K562 (cell line): ENCODE data around the gene ZSWIM6. TPM values are rescaled to one million over a fixed set of nuclear protein-coding genes. Genes with fewer than 3 reads are reported as not detected.

ENCODE experiments used
- ATAC-seq: fragments of 200-7000 bp; cut with Tn5 transposase; 3 replicates; pipeline ENCODE4 v1.9.1; 2020; ENCODE audit warnings: moderate library complexity
- BruUV-seq: library from RNA; stranded (reverse); fragments of 400-500 nt; replicated peaks from 2 replicates; lab custom pipeline; 2021; lab: Mats Ljungman, UMichigan
- CTCF ChIA-PET: fragments of 300-600 bp; formaldehyde crosslinking; extraction: SDS; loops from one replicate; lab custom pipeline; 2021; ENCODE audit warnings: low intra/inter-chr PET ratio; lab: Yijun Ruan, JAX
- POLR2A ChIA-PET: fragments of 300-600, 350-650 bp; sonication (Branson Sonifier 250); formaldehyde crosslinking; extraction: SDS; loops from one replicate; lab custom pipeline; 2021; ENCODE audit warnings: antibody characterized with exemption, inconsistent platforms; lab: Yijun Ruan, JAX
- DNase-seq, 4 experiments: peaks; one replicate each; pipeline versions ENCODE4 v3.0.0 to v3.0.0-alpha.2; 2011 to 2018; ENCODE audit warnings: low spot score in 3 of 4, mixed read lengths in 3 of 4; ENCODE audit errors: extremely low read depth in 1 of 4
- FAIRE-seq: peaks from 2 replicates; lab custom pipeline; 2011; peaks lifted over from hg19 to GRCh38; lab: Jason Lieb, UNC
- H2AFZ ChIP-seq: 2 replicates; pipeline ENCODE4 v1.6.0; 2011; ENCODE audit warnings: low read depth, low read length, control low read depth, inconsistent platforms
- H3K27ac ChIP-seq: fragments of 200-600 bp; 3 replicates; pipeline ENCODE4 v1.8.0; 2011; ENCODE audit warnings: low read depth, mild to moderate bottlenecking, control low read depth, inconsistent platforms, low read length, moderate library complexity, mixed read lengths; ENCODE audit errors: extremely low read depth
- H3K27me3 ChIP-seq, 2 experiments: fragments of 300-600 bp in 1 of 2; 2 replicates in 1 of 2; 3 replicates in 1 of 2; pipeline versions ENCODE4 v1.6.0 to v1.8.0; 2011; ENCODE audit warnings: inconsistent platforms in 2 of 2, low read length in 2 of 2, mild to moderate bottlenecking in 1 of 2, mixed read lengths in 1 of 2, moderate library complexity in 1 of 2; ENCODE audit not compliant: control insufficient read depth in 2 of 2, insufficient read depth in 2 of 2
- H3K36me3 ChIP-seq: fragments of 300-600 bp; 3 replicates; pipeline ENCODE4 v1.8.0; 2011; ENCODE audit warnings: mild to moderate bottlenecking, low read length, inconsistent platforms; ENCODE audit not compliant: control insufficient read depth, insufficient read depth
- H3K4me1 ChIP-seq, 2 experiments: fragments of 200-600 bp in 1 of 2; replicated peaks in 1 of 2; 2 replicates in 1 of 2; 3 replicates in 1 of 2; pipeline versions ENCODE4 v1.5.1 to v1.8.0; 2011; ENCODE audit warnings: inconsistent platforms in 2 of 2, low read length in 2 of 2, mild to moderate bottlenecking in 1 of 2, mixed read lengths in 1 of 2, moderate library complexity in 1 of 2; ENCODE audit not compliant: control insufficient read depth in 2 of 2, insufficient read depth in 2 of 2
- H3K4me2 ChIP-seq: 2 replicates; pipeline ENCODE4 v1.6.1; 2011; ENCODE audit warnings: low read length, control low read depth, inconsistent platforms, mixed read lengths; ENCODE audit not compliant: insufficient read depth
- H3K4me3 ChIP-seq: fragments of 200-600 bp; sonication (generic), shearing (Covaris generic); 2 replicates; pipeline ENCODE4 v1.5.1; 2016; ENCODE audit warnings: control low read depth, inconsistent platforms
- H3K79me2 ChIP-seq: fragments of 200-600 bp; 3 replicates; pipeline ENCODE4 v1.8.0; 2011; ENCODE audit warnings: low read length, inconsistent platforms; ENCODE audit not compliant: control insufficient read depth, insufficient read depth
- H3K9ac ChIP-seq, 2 experiments: 2 replicates each; pipeline versions ENCODE4 v1.6.0 to v1.6.1; 2011; ENCODE audit warnings: low read depth in 2 of 2, low read length in 2 of 2, control low read depth in 1 of 2, inconsistent platforms in 1 of 2, mild to moderate bottlenecking in 1 of 2, mixed read lengths in 1 of 2; ENCODE audit not compliant: insufficient read depth in 1 of 2
- H3K9me1 ChIP-seq: one replicate; pipeline ENCODE4 v1.6.0; 2011; ENCODE audit warnings: inconsistent platforms, mild to moderate bottlenecking, low read length, moderate library complexity; ENCODE audit not compliant: control insufficient read depth, insufficient read depth
- H3K9me3 ChIP-seq: replicated peaks from 2 replicates; pipeline ENCODE4 v1.5.1; 2011; ENCODE audit warnings: low read depth, low read length, inconsistent platforms; ENCODE audit not compliant: control insufficient read depth, insufficient read depth
- H4K20me1 ChIP-seq: replicated peaks from 2 replicates; pipeline ENCODE4 v1.6.1; 2011; ENCODE audit warnings: low read length, inconsistent platforms, mixed read lengths; ENCODE audit not compliant: control insufficient read depth, insufficient read depth
- HMGN3 ChIP-seq: IDR thresholded peaks from 2 replicates; pipeline ENCODE4 v1.6.1; 2011; ENCODE audit warnings: borderline replicate concordance, low read depth, mild to moderate bottlenecking, mixed read lengths, low read length; ENCODE audit not compliant: insufficient read length; ENCODE audit errors: extremely low read depth
- KAT2B ChIP-seq: IDR thresholded peaks from one replicate; pipeline ENCODE4 v1.6.1; 2012; ENCODE audit warnings: low read depth, mild to moderate bottlenecking, control low read depth, inconsistent platforms, low read length, moderate library complexity
- LEF1 ChIP-seq: fragments of 450-650 bp; IDR thresholded peaks from 2 replicates; pipeline ENCODE4 v1.6.1; 2016; ENCODE audit warnings: mild to moderate bottlenecking
- MCM3 ChIP-seq: fragments of 450-650 bp; IDR thresholded peaks from 2 replicates; pipeline ENCODE4 v1.6.1; 2016
- PBX2 ChIP-seq, 2 experiments: IDR thresholded peaks in 1 of 2; conservative IDR thresholded peaks in 1 of 2; 2 replicates each; pipeline ENCODE4 v1.6.1; 2016; ENCODE audit warnings: low read depth in 2 of 2, mild to moderate bottlenecking in 1 of 2, missing compliant biosample characterization in 1 of 2, missing genetic modification characterization in 1 of 2, moderate library complexity in 1 of 2
- SMARCC2 ChIP-seq: fragments of 450-650 bp; IDR thresholded peaks from 2 replicates; pipeline ENCODE4 v1.6.1; 2017; ENCODE audit warnings: antibody characterized with exemption, moderate library complexity, mild to moderate bottlenecking, low read depth
- U2AF1 ChIP-seq: fragments of 200-400 bp; formaldehyde crosslinking; optimal IDR thresholded peaks from 2 replicates; pipeline ENCODE3; 2017; ENCODE audit warnings: mild to moderate bottlenecking, low read depth, low read length, moderate library complexity
- ZBTB9 ChIP-seq: fragments of 450-650 bp; formaldehyde crosslinking; IDR thresholded peaks from 2 replicates; pipeline ENCODE4 v1.4.0; 2020; ENCODE audit warnings: mild to moderate bottlenecking, moderate library complexity
- ZFP36 ChIP-seq: fragments of 150-350 bp; IDR thresholded peaks from 2 replicates; pipeline ENCODE4 v1.6.1; 2018; ENCODE audit warnings: low read length, low read depth; ENCODE audit not compliant: partially characterized antibody
- ZNF354B ChIP-seq: fragments of 250-450 bp; sonication (Bioruptor Pico); IDR thresholded peaks from 2 replicates; pipeline ENCODE4 v1.4.0; 2020
- WGBS: fragments of 100-300 bp; shearing (Covaris generic); methylation state at CpG from one replicate; pipeline ENCODE4 v1.1.6; 2016; ENCODE audit warnings: low coverage, mixed read lengths; ENCODE audit not compliant: insufficient coverage; ENCODE audit errors: missing lambda C conversion rate; 5-methylcytosine and 5-hydroxymethylcytosine counted together
- in situ Hi-C: fragments of 300-500 bp; cut with MboI; formaldehyde crosslinking; loops from 4 replicates; pipeline ENCODE4 v1.15.0; 2018; ENCODE audit warnings: inconsistent platforms, mixed read lengths
- intact Hi-C: fragments of 100-400 bp; cut with micrococcal nuclease; formaldehyde crosslinking; loops from 2 replicates; pipeline ENCODE4 v1.14.2; 2022
- polyA plus RNA-seq, 8 experiments: library from polyadenylated mRNA; depleted of rRNA in 4 of 8; stranded (reverse) in 5 of 8; unstranded in 3 of 8; fragments of >200 nt; fragmentation: Nextera tagmentation in 2 of 8; fragmentation: Illumina TruSeq in 1 of 8; extraction: Ambion mirVana in 2 of 8; extraction: Trizol in 1 of 8; gene quantifications; 2 replicates each; pipeline versions ENCODE4 v1.2.1 to v1.2.3, GENCODE V29; 2011 to 2014; ENCODE audit warnings: inconsistent platforms in 1 of 8, missing spikeins in 1 of 8
- total RNA-seq, 7 experiments: library from RNA; depleted of rRNA in 6 of 7; stranded (reverse); fragments of >200 nt in 6 of 7; fragmentation: Illumina TruSeq in 2 of 7; extraction: Trizol in 2 of 7; gene quantifications; 2 replicates each; pipeline versions ENCODE4 v1.2.1 to v1.2.3, GENCODE V29; 2011 to 2021; ENCODE audit warnings: low replicate concordance in 1 of 7

Gene ZSWIM6
- total and polyA plus RNA-seq, 9 of the 15 experiments (the other 6 are each of a cell fraction or from before 2014, with no cell fraction given) = 0.81 to 3.2 (median 2.0) TPM

- H3K4me3 ChIP-seq = no peak overlapping the region
- no peaks in the 10 kb centered on the region for H3K36me3 ChIP-seq
- BruUV-seq = no TSS peak
- WGBS = 0% methylated on average over 5 of the region's 5 CpGs
- in situ Hi-C loops (no loop called here), intact Hi-C loops (no loop called here)
- no peak overlapping the region for H3K4me2 ChIP-seq
- ATAC-seq (no peak), FAIRE-seq (peak; percentile 6), DNase-seq (no peak)
- no peak overlapping the region for H3K9ac ChIP-seq
- H3K9me1 ChIP-seq = no peaks in the 10 kb centered on the region
- no peaks in the 10 kb centered on the region for H4K20me1 ChIP-seq
- TF ChIP-seq U2AF1 (no peak), ZFP36 (no peak), ZNF354B (no peak), SMARCC2 (no peak), MCM3 (no peak), LEF1 (no peak), HMGN3 (no peak), PBX2 (CRISPR knock-in tag; IDR thresholded peaks at IDR 0.05; ENCODE audit: low read depth) (no peak), PBX2 (tag; conservative IDR thresholded peaks at IDR 0.05; ENCODE audit: low read depth) (no peak), ZBTB9 (no peak), KAT2B (no peak)
- peaks cover 0 to 23% of the 10 kb centered on the region in 2 experiments; a peak in 2 of 5 replicates for H3K27me3 ChIP-seq
- peaks cover 0 to 3% of the 10 kb centered on the region in 2 experiments; a peak in 1 of 5 replicates for H3K4me1 ChIP-seq
- CTCF ChIA-PET = no interaction called here
- H2AFZ ChIP-seq = no peak overlapping the region
- no peaks in the 10 kb centered on the region for H3K79me2 ChIP-seq
- no peaks in the 10 kb centered on the region for H3K9me3 ChIP-seq
- POLR2A ChIA-PET = interaction anchor here (0.7 kb wide), 1 partner anchor 462 kb away, joined by 4 read pairs; no protein-coding TSS in a partner anchor
- H3K27ac ChIP-seq = no peak overlapping the region
Observed at GRCh38 chr5:61306531-61307131, 25.4 kb upstream of the ZSWIM6 start.
